Purkinje cell (primary cell): Measurements from ENCODE around the gene COA8. TPM values are rescaled to one million over a fixed set of nuclear protein-coding genes. Genes with fewer than 3 reads are reported as not detected.

Source experiments
- polyA plus RNA-seq: library from polyadenylated mRNA; unstranded; fragments of >200 nt; fragmentation: Nextera tagmentation; gene quantifications from 2 replicates; pipeline ENCODE4 v1.2.1, GENCODE V29; 2014

Gene COA8, protein sequence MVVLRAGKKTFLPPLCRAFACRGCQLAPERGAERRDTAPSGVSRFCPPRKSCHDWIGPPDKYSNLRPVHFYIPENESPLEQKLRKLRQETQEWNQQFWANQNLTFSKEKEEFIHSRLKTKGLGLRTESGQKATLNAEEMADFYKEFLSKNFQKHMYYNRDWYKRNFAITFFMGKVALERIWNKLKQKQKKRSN
- 50.7 and 60.2 TPM in 2 replicates for polyA plus RNA-seq

DNA sequence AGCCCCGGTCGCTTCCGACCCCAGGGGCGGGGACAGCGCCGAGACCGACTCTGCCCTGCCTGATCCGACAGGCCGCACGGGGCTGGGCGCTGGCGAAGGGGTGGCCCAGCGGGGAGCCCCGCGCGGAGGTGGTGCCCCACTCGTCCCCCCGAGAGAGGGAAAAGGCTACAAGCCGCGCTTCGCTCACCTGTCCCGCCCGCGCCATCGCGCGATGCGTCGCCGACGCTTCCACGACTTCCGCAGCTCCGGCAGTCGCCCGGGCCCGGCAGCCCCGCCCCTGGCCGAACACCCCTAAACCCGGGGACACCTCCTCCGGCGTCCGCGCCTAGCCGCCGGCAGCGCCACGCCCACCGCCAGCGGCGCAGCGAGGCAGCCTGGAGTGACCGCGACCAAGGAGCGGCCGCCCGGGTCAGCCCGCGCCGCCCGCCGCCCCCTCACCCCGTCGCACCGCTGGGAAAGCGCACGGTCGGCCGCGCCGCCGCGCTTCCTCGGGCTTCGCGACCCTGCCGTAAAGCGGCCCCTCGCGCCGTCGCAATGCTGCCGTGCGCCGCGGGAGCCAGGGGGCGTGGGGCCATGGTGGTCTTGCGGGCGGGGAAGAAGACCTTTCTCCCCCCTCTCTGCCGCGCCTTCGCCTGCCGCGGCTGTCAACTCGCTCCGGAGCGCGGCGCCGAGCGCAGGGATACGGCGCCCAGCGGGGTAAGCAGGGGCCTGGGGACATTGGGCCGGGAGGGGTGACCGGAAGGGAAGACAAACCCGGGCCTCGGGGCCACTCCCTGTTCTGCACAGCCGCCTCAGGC, at the start of gene COA8, which contains the start of gene BAG5:
TSS of gene COA8 (plus strand) at position 532 of the 797 bp plus-strand sequence. CDS start at position 574, 42 bp downstream.
TSS of gene BAG5 (minus strand) at position 229 of the 797 bp plus-strand sequence. CDS start 1,493 bp downstream, outside the sequence.

DNA sequence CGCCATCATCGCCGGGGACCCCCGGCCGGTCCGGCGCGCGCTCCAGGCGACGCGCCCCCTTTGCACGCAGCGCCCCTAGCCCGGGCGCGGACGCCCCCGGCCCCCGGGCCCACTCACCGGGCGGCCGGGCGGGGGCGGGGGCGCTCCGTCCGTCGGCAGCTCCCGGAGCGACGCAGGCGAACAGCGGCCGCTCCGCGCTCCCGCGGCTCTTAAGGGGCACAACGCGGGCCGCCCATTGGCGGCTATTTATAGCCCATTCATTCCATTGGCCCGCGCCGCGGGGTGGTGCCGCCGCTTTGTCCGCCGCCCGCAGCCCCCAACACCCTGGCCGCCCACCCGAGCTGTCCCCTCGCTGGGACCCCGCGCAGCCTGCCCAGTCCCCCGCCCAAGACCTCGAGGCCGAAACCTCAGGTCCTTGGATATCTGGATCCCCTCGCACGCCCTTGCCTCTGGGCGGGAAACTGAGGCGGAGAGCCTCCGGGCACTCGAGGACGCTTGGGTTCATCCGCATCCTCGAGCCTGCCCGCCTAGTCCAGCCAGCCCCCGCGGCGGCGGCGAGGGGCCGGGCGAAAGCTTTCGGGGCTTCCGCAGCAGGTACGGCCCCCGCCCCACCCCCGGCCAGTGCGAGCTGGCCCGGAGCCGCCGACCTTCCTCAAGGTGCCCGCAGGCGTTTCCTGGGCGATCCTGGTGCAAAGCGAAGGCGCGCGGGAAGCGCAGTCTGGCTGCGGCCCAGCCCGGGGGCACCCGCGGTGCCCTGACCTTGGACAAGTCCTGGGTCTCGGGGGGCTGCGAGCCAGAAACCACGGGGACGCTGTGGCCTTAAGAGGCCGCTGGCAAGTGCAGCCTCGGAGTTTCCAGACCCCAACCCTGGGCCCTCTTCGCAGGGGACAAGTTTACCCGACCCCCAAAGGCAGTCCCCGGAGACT, 39.8 kb upstream of the COA8 start, which contains the start of gene CKB:
TSS of gene CKB (minus strand) at position 182 of the 926 bp plus-strand sequence. CDS start 337 bp downstream, outside the sequence.

DNA sequence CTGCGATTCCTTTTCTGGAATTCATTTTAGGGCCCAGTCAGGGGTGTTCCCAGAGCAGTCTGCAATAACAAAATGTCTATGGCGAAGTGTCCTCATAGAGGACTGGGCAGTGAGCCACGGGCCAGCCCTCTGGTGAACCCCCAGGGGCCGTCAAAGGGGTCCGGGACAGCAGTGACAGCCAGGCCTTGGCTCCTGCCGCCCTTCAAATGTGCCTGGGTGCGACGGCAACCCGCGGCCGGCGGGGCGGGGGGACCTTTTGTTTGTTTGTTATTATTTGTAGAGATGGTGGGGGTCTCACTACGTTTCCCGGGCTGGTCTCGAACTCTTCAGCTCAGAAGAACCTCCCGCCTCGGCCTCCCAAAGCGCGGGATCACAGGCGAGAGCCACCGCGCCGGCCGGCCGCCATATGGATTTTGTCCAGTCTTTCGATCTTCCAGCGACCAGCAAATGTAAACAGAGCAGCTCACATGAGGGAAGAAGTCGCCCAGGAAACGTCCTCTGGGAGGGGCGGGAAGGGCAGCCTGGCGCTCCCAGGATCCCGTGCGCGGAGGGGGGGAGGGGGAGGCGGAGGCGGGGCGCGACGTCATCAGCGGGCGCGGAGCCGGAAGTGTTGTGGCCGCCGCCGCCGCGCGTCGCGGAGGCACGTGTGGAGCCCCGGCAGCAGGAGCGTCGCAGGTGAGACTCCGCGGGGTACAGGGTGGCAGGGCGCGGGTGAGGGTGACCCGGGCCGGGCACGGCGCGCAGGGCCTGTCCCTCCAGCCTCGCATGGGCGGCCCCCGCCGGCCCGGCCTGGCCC, 34.0 kb upstream of the COA8 start, which contains the start of gene TRMT61A:
TSS of gene TRMT61A (plus strand) at position 610 of the 796 bp plus-strand sequence. CDS start 783 bp downstream, outside the sequence.

DNA sequence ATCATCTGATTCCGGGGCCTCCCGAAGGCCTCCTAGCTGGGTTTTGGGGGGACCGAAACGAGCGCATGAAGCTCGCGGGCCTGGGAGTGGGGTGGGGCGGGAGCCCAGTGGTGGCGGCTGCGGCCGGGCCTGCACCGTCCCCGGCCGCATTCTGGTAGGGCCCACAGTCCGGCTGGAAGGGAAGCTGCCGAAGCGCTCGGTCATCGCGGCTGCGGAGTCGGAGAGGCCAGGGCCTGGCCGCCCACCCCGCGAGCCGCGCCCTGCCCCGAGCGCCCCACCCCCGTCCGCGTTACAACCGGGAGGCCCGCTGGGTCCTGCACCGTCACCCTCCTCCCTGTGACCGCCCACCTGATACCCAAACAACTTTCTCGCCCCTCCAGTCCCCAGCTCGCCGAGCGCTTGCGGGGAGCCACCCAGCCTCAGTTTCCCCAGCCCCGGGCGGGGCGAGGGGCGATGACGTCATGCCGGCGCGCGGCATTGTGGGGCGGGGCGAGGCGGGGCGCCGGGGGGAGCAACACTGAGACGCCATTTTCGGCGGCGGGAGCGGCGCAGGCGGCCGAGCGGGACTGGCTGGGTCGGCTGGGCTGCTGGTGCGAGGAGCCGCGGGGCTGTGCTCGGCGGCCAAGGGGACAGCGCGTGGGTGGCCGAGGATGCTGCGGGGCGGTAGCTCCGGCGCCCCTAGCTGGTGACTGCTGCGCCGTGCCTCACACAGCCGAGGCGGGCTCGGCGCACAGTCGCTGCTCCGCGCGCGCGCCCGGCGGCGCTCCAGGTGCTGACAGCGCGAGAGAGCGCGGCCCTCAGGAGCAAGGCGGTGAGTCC, 66.1 kb downstream of the COA8 start, which contains the start of gene KLC1:
TSS of gene KLC1 (plus strand) at position 528 of the 819 bp plus-strand sequence. CDS start 25,354 bp downstream, outside the sequence.

Other genes starting within 250 kb of the COA8 start
- gene EIF5, start 228.7 kb upstream of the COA8 start, polyA plus RNA-seq = 483 and 751 TPM in 2 replicates
- 86.5 and 96.6 TPM in 2 replicates for gene MARK3, start 177.5 kb upstream of the COA8 start, polyA plus RNA-seq
- 1,258 and 1,817 TPM in 2 replicates for gene CKB, start 40.1 kb upstream of the COA8 start, polyA plus RNA-seq
- 0.77 and 1.2 TPM in 2 replicates for gene TRMT61A, start 33.8 kb upstream of the COA8 start, polyA plus RNA-seq
- 23.3 and 24.7 TPM in 2 replicates for gene BAG5, start 303 bp upstream of the COA8 start, polyA plus RNA-seq
- gene KLC1, start 66.3 kb downstream of the COA8 start, polyA plus RNA-seq = 260 and 296 TPM in 2 replicates
- not detected in 2 replicates for gene XRCC3, start 152.5 kb downstream of the COA8 start, polyA plus RNA-seq
- gene ZFYVE21, start 152.8 kb downstream of the COA8 start, polyA plus RNA-seq = 33.5 and 39.3 TPM in 2 replicates